GM12865 (cell line): Measurements from ENCODE around the gene GMPPB.

ENCODE experiments used
- DNase-seq: peaks from one replicate; pipeline ENCODE4 v3.0.0; 2010; ENCODE audit warnings: low read depth
- H3K4me3 ChIP-seq: 2 replicates; pipeline ENCODE4 v1.5.1; 2011; ENCODE audit warnings: mild to moderate bottlenecking, low read depth, low read length, control low read depth
- CTCF ChIP-seq: IDR thresholded peaks from 2 replicates; pipeline ENCODE4 v1.5.1; 2011; ENCODE audit warnings: low read length, control low read depth, low read depth, inconsistent platforms; ENCODE audit not compliant: insufficient read depth; ENCODE audit errors: missing control alignments

GMPPB gene

GRCh38 chr3:49717959-49718857 is 5.5 kb downstream of the GMPPB start:
- TF ChIP-seq CTCF = no peak
- H3K4me3 ChIP-seq = no peak overlapping the region

GRCh38 chr3:49717211-49717958 is 6.4 kb downstream of the GMPPB start:
- no peak for TF ChIP-seq CTCF
- no peak overlapping the region for H3K4me3 ChIP-seq
- no peak for DNase-seq

More at GRCh38 chr3:49717959-49718857, 5.5 kb downstream of the GMPPB start:
- DNase-seq = no peak

- no peak overlapping the region for H3K4me3 ChIP-seq
- no peak for TF ChIP-seq CTCF
- no peak for DNase-seq
These were observed 7.0 kb downstream of the GMPPB start for GRCh38 chr3:49716691-49717210.

GRCh38 chr3:49716169-49716568 is 7.6 kb downstream of the GMPPB start:
- no peak for TF ChIP-seq CTCF
- DNase-seq = no peak
- no peak overlapping the region for H3K4me3 ChIP-seq

- DNase-seq = no peak
- TF ChIP-seq CTCF = no peak
- H3K4me3 ChIP-seq = no peak overlapping the region
These were observed 8.1 kb downstream of the GMPPB start for GRCh38 chr3:49715611-49716121.

GRCh38 chr3:49714728-49715550 is 8.8 kb downstream of the GMPPB start:
- no peak overlapping the region for H3K4me3 ChIP-seq
- DNase-seq = no peak
- no peak for TF ChIP-seq CTCF
